PC-3 (cell line): ENCODE data around the gene AFF2.

Experiments
- EZH2 ChIP-seq: fragments of 300-600 bp; sonication (generic); IDR thresholded peaks from one replicate; pipeline ENCODE4 v1.6.1; 2017; ENCODE audit warnings: antibody characterized with exemption, mild to moderate bottlenecking, low read length; ENCODE audit not compliant: unreplicated experiment
- EZH2phosphoT487 ChIP-seq: fragments of 300-600 bp; sonication (generic); IDR thresholded peaks from 2 replicates; pipeline ENCODE4 v1.6.1; 2018; ENCODE audit warnings: mild to moderate bottlenecking, antibody characterized with exemption, low read length, borderline replicate concordance
- TF ChIP-seq, protein P1 (sequence below): fragments of 300-600 bp; sonication (generic); conservative IDR thresholded peaks from 2 replicates; pipeline ENCODE4 v1.5.1; 2017; ENCODE audit warnings: antibody characterized with exemption, low read depth, mild to moderate bottlenecking, low read length

DNA sequence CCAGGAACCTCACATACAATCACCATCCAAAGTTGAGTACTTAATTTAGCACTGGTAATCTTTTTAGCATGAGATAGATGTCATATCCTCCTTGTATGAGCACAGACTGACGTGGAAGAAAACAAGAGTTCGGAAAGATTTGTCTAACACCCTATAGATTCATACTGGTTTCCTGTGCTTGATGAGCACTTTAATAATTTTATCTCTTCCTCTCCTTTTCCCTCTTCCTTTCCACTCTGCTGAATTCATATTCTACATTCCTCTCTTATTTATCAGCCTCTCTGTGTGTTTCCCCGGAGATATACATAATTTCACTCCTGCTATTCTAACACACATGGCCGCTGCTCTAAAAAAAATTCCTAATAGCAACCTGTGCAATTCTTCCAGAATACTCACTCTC is 273.9 kb downstream of the AFF2 start:
- TF ChIP-seq, protein P1, sequence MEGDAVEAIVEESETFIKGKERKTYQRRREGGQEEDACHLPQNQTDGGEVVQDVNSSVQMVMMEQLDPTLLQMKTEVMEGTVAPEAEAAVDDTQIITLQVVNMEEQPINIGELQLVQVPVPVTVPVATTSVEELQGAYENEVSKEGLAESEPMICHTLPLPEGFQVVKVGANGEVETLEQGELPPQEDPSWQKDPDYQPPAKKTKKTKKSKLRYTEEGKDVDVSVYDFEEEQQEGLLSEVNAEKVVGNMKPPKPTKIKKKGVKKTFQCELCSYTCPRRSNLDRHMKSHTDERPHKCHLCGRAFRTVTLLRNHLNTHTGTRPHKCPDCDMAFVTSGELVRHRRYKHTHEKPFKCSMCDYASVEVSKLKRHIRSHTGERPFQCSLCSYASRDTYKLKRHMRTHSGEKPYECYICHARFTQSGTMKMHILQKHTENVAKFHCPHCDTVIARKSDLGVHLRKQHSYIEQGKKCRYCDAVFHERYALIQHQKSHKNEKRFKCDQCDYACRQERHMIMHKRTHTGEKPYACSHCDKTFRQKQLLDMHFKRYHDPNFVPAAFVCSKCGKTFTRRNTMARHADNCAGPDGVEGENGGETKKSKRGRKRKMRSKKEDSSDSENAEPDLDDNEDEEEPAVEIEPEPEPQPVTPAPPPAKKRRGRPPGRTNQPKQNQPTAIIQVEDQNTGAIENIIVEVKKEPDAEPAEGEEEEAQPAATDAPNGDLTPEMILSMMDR, result no peak
- TF ChIP-seq EZH2 (no peak), EZH2phosphoT487 (no peak)
